Left renal cortex interstitium (tissue), 4 donors: ENCODE measurements around the gene CCT3. TPM values are rescaled to one million over a fixed set of nuclear protein-coding genes. Genes with fewer than 3 reads are reported as not detected.
"Not testable (repeated sequence)": the region's sequence is repeated elsewhere in the genome, so short reads cannot be mapped to it uniquely, and the experiment has no call there.

Source experiments
- DNase-seq, 4 donors: peaks; one replicate each; pipeline ENCODE4 v3.0.0-alpha.2; 2013; ENCODE audit warnings: low read depth in 4 of 4, low spot score in 2 of 4, missing footprints in 1 of 4
- polyA plus RNA-seq, 4 donors: library from polyadenylated mRNA; unstranded; fragments of 120-200 nt; gene quantifications; one replicate each; pipeline ENCODE4 v1.2.1, GENCODE V29; 2013; ENCODE audit not compliant: insufficient read length in 4 of 4

CCT3 gene
- polyA plus RNA-seq, 4 donors: 313 to 386 (median 330) TPM

DNA sequence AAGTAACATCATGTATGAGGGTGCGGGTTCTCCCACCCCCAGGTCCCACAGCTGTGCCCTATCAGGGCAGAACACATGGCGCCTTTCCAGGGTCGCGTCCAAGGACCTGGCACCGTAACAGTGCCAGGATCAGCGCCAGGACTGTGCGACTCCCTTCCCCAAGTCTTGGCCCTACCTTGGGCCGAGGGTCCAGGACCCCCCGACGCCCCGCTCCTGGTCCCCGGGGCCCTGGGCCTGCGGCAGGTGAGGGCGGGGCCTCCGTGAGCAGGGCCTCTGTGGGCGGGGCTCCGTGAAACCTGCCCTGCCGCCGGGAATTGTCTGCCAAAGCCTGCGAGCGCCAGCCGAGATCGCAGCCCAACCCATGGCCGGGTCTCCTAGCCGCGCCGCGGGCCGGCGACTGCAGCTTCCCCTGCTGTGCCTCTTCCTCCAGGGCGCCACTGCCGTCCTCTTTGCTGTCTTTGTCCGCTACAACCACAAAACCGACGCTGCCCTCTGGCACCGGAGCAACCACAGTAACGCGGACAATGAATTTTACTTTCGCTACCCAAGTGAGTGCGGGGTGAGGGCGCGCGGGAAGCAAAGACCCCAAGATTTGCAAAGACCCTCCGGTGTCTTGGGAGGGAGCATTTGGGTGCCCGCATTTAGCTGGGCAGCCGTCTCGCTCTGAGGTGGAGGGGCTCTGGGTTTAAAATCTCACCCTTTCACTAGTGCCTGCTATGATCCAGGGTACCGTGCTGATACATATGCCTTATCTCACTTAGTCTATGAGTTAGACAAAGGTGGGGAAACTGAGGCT is 31.0 kb upstream of the CCT3 start, which contains the start of gene RHBG:
RHBG (plus strand) TSS at position 323 of the 796 bp plus-strand sequence; CDS start at position 362, 39 bp downstream.
- DNase-seq: no peak

DNA sequence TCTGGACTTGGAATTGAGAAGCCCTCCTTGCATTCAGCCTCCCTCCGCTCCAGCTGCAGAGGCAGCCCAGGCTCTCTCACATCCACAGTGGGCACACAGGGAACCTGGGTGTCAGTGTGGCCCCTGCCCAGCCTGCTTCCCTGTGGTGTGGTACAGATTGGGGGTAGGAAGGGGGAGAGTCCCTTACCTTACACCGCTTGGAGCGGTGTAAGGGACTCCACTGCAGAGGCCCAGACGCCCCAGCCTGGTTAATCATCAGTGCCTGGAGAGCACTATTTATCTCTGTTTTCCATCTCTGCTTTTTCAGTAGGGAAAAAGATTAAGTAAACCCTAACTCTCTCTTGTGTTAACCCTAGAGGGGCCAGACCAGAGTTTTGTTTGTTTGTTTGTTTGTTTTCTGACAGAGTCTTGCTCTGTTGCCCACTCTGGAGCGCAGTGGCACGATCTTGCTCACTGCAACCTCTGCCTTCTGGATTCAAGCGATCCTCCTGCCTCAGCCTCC is 30.1 kb upstream of the CCT3 start:
- no peak for DNase-seq

DNA sequence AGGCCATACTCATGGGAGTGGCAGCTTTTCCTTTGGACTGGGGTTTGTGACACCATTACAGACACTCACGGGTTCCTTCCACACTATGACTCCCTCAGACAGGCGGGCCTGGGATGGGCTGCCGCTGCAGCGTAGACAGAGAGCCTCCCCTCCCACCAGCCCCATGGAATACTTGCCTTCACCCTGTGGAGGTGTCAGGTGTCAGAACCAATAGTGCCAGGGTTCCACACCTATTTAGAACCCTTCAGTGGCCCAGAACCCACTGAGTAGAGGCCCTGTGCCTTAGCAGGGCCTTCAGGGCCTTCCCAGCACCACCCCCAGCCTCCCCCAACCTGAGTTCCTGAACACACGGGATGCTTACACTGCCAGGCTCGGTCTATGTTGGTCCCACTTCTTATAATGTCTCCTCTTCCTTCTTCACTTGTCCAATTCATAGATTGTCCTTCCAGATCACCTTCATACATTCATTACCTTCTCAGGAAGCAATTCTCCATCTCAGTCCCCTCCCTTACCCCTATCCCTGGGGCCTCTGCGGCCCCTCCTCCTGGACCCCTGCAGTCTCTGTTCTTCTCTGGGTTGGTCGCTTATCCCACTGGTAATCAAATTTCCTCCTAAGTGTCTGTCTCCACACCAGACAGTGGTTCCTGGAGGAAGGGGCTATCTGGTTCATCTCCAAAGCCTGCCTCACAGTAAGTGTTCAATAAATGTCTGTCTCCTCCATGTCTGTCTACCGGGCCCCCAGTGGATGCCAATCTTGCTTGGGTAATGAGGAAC is 29.5 kb upstream of the CCT3 start:
- no peak for DNase-seq

DNA sequence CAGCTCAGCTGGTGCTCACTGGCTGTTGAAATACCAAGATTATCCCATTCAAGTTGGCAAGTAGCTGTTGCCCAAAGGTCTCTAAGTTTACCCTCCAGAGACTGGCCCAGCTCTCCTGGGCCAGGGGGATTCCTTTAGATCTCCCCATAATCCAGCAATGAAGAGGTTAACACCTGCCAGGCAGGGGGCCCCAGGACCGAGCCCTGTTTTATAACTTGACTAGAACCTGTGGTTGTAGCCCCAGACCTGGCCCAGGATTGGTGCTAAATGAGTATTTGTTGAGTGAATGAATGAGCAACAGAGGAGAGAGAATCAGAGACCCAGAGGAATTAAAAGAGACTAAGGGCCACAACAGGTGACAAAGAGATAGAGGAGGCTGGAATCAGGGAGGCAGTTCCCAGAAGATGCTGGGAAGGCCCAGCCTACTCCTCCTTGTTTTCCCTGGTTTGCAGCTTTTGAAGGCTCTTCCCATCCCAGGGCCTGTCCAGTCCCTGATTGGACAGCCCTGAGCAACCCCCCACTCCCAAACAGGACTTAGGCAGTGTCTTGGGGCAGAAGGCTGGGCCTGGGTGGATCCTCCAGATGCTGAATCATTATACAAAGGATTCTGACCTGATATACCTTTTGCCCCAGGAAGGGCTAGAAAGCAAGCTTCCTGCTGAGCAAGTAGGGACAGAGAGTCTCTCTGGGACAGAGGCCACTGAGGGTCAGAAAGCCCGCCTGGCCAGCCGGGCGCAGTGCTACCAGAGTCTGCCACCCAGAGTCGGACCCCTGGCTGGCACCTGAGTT is 28.5 kb upstream of the CCT3 start:
- DNase-seq: no peak

DNA sequence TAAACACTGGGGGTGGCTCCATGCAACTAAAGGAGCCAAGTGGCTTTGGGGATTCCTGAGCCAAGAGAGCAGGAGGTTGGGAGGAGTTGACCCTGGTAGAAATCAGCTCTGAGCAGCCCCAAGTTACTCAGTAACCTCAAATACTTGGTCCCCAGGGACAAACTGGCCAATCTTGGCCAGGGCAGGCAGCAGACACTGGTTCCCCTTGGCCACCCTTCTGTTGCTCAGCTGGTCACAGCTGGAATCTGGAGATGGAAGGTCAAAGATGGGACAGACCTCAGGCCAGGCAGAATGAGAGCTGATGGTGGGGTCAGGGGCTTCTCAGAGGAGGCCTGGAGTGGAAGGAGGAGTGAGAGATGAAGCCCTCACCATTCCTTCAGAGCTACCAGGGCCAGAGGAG is 27.7 kb upstream of the CCT3 start:
- DNase-seq: no peak

DNA sequence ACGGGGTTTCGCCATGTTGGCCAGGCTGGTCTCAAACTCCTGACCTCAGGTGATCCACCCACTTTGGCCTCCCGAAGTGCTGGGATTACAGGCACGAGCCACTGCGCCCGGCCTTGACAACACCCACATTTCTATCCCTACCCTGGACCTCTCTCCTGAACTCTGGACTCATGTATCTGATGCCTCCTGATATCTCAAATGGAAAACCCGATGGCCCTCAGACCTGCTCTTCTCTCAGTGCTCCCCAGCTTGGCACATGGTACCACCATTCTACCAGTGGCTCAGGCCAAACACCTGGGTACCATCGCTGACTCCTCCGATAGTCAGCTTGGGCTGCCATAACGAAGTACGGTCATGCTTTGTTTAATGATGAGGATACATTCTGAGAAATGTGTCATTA is 22.4 kb upstream of the CCT3 start:
- DNase-seq: no peak

DNA sequence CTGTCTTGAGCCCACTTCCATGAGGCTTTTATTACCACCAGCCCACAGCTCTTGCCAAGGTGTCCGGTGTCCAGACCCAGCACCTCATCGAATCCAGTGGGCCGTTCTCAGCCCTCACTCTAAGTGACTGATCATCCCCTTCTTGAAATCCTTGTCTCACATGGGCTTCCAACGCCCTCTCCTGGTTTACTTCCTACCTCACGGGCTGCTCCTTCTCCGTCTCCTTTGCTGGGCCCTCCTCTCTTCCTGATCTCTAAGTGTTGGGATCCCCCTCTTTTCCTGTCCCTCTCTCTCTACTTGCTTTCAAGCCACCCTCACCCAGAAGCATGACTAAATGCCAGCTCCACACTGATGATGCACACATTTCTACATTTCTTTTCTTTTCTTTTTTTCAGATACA is 21.9 kb upstream of the CCT3 start:
- no peak for DNase-seq

DNA sequence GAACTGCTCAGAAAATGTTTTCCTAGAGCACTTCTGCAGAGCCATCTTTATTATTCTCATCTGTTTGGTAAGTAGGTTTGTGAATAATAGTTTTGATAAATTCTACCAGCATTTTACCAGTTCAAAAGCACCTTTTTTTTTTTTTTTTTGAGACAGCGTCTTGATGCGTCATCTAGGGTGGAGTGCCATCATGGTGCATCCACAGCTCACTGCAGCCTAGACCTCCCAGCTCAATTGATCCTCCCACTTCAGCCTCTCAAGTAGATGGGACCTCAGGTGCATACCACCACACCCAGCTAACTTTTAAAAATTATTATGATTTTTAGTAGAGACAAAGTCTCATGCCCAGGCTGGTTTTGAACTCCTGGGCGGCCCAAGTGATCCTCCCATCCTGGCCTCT is 21.2 kb upstream of the CCT3 start:
- no peak for DNase-seq

DNA sequence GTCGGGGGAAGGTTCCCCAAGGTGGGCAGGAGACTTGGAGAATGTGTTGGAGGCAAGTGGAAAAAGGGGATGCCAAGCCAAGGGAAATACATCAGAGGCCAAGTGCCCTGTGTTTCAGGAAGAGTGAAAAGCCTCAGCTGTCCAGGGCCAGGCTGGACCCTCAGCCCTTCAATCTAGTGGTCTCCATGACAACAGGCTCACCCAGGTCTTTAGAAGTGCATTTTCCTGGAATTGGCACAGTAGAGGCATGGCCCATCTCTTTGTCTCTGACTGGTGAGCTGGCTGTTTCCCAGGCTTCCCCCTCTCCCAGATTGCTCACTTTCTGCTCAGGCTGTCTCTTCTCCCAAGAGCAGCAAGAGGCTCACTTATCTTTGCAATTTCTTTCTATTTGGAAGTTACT is 20.5 kb upstream of the CCT3 start:
- no peak for DNase-seq

DNA sequence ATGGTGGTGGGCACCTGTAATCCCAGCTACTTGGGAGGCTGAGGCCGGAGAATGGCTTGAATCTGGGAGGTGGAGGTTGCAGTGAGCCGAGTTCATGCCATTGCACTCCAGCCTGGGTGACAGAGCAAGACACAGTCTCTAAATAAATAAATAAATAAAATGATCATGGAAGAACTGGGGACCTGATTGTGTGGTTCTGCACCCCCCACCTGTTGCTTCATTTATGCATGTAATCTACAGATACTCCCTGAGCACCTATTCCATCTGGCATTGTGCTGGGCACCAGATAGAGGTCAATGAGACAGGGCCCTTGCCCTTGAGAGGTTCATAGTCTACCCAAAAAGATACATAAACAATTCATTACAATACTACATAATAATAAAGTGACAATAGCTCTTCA is 19.9 kb upstream of the CCT3 start:
- DNase-seq: no peak

DNA sequence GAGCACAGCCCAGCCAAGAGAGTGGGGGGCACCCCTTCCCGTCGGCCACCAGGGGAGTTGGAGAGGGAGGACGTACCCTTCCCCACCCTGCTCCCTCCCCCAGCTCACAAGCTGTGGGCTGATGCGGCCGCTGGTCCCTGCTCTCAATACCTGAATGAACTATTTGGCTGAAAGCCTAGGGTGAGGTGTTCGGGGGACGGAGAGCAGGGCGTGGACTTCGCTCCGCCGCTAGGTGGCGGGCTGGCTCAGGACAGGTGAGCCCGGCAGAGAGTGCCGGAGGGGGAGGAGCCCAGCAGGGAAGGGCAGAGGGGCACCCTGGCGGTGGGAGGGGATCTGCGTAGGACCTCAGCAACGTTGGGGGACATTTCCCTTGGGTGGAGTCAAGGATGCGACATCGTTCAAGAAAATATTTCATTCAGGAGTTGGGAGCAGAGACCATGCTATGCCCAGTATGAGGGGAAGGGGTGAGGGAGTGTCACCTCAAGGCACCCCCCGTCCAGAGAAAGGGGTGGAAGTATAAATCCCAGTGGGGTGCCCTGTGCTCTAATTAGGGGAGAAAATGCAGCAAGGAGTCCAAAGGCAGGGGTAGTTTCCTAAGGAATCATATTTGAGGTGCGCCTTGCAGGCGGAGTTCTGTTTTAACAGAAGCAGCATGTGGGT is 18.9 kb upstream of the CCT3 start:
- DNase-seq: peak in 1 of 4 donors; percentile 43

DNA sequence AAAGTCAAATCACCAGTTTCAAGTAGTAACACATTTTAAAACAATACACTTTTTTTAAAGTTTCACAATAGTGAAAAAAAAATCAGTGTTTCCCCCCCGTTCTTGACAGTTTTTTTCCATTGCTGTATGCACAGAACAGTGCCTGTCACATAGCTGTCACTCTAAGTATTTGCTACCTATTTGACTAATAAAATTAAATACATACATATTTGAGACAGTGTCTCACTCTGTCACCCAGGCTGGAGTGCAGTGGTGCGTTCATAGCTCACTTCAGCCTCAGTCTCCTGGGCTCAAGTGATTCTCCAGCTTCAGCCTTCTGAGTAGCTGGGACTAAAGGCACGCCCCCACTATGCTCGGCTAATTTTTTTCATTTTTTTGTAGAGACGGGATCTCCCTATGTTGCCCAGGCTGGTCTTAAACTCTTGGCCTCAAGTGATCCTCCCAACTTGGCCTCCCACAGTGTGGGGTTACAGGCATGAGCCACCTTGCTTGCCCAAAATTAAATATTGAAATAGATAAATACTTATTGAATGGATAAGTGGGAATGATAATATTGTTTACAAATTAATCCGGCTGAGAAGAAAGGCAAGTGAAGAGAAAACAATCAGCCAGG is 18.3 kb upstream of the CCT3 start:
- no peak for DNase-seq

DNA sequence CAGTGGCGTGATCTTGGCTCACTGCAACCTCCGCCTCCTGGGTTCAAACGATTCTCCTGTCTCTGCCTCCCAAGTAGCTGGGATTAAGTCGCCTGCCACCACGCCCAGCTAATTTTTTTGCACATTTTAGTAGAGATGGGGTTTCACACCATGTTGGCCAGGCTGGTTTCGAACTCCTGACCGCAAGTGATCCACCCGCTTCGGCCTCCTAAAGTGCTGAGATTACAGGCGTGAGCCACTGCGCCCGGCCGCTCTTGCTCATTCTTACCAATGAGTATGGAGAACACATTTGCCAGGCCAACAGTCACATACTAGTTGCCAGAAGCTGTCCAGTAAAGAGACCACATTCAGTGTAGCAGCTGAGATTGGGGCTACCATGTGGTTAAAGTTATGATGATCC is 14.4 kb upstream of the CCT3 start:
- not testable (repeated sequence) for DNase-seq

DNA sequence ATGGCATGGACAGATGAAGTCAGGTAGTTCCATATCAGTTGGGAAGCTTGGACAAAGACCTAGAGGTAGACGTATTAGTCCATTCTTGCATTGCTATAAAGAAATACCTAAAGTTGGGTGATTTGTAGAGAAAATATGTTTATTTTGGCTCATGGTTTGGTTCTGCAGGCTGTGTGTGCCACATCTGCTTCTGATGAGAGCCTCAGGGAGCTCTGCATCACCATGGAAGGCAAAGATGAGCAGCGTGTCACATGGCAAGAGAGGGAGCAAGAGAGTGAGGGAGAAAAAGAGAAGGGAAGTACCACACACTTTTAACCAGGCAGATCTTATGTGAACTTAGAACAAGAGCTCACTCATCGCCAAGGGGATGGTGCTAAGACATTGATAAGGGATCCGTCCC is 9.2 kb upstream of the CCT3 start:
- DNase-seq: no peak

DNA sequence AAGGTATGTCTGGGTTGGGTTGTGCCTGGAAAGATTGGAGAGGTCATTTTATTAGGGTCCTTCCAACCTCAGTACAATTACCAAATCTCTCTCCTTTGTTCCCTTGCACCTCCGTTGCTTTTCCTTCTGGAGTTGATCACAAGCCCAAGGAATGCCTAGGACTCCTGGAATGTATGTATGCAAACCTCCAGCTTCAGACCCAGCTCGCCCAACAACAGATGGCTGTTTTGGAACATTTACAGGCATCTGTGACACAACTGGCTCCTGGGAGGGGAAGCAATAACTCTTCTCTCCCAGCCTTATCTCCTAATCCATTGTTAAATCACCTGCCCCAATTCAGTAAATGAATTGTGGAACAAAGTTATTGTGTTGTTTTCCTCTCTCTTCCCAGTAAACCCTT is 8.5 kb upstream of the CCT3 start:
- DNase-seq: no peak

DNA sequence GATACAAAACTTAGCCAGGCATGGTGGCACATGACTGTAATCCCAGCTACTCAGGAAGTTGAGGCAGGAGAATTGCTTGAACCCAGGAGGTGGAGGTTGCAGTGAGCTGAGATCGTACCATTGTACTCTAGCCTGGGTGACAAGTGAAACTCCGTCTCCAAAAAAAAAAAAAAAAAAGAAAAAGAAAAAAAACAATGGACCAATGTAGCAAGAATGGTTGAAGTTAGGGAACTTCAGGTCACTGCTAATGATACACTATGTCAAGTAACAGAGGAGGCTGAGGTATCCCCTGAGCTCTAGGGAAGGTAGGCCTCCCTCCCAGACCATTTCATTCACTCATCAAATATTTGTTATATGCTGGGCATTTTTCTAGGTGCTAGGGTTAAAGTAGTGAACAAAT is 7.9 kb upstream of the CCT3 start:
- not testable (repeated sequence) for DNase-seq

DNA sequence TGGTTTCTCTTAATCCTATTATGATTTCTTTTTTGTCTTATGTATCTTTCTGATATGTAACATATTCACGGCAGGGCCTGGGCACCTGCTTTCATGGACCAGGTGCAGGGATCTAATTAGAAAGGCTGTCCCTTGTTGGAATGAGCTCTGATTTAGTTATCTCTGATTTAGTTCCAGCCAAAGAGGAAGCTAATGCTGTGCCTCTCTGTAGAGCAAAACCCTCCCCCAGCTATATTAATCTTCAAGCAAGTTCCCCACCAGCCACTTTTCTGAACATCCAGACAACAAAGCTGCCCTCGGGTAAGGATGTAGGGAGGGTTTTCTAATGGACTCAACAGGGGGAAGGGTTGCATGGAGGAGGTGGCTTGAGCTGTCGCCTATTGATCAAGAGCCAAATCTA is 6.3 kb upstream of the CCT3 start:
- no peak for DNase-seq

DNA sequence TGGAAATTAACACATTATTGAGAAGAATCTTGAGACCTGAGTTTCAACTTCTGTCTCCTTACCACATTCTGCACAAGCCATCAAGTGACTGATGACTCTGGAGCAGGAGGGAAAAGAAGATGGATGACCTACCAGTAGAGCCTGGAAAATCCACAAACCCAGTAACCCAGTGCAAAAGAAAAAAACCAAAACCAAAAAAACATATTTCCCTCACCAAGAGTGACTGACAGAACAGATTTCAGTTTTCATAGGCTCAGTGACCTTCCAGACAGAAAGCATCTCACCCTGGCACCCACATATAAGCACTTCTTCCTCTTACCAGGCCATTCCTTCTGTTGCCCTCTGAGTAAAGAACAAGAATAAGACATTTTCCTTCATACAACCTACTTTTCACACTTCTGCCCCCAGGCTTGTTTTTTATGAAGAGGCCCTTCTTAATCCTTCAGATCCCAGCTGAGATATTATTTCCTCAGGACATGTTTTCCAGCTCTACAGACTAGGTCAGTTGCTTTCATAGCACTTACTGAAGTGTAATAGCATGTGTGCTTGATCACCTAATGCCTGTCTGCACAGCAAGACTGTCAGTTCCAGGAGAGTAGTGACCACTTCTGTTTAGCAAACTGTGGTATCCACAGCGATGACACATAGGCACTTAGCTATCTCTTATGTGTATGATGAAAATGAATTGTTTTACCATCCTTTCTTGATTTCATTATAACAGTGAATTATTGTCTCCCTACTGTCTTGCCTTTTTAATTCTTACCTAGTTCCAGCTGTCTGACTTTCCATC is 4.3 kb upstream of the CCT3 start:
- DNase-seq: no peak

DNA sequence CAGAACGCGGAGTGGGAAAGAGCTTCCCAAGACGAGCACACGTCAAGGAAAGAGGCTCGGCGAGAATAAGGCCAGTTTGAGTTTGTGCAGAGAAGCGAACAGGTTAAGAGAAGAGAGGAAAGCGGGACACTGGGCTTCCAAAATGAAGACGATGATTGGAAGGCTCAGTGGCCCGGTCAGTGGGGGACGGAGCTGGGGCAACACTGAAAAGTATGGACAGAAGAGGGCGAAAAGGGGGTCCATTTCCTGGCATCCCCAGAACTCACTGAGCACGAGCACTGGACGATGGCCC is 258 bp downstream of the CCT3 start:
- DNase-seq: no peak
